ENCODE data around the gene TOR1B. TPM values are rescaled to one million over a fixed set of nuclear protein-coding genes. Genes with fewer than 3 reads are reported as not detected.

Gene TOR1B
- total and polyA plus RNA-seq, 3 donors from 2014 or later: 29.4 to 54.7 (median 30.8) TPM

DNA sequence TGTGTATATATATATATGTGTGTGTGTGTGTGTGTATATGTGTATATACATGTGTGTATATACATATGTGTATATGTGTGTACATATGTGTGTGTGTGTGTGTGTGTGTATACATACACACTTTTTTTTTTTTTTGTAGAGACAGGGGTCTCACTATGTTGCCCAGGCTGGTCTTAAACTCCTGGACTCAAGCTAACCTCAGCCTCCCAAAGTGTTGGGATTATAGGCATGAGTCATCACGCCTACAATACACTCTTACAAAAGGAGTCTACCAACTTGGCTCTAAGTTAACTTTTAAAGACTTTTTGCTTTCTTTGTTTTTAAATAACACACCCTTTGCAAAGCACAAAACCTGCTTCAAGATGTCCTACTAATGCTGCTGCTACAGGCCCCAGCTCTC, 30.0 kb downstream of the TOR1B start:
- no peak overlapping the region for H3K4me3 ChIP-seq
- no peaks in the 10 kb centered on the region for H3K27me3 ChIP-seq
- DNase-seq: no peak

DNA sequence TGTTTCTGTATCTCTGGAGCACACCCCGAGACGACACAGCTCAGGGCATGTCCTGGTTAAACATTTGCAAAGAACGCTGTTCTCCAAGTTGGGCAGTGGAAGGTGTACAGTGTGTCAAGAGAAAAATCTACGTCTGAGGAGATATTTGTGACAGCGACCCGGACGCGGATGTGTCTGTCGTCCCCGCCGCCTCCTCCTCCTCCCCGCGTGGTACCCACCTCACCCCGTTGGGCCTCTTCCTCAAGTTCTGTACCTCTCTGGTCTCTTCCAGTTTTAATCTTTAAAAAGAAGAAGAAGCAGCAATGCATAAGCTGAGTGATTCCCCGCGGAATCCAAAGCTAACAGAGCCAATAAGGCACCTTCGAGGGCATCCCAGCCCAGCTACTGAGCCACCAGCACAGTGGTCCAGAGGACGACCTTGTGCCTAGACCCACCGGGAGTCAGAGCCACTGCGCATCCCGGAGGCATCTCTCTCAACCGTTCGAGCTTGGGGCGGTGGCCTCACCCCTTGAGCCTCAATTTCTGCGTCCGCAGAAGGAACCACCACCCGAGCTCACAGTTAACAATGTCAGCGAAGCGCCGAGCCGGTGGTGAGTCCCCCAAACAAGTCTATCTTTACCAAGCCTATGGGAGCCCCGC, 31.6 kb downstream of the TOR1B start:
- peak overlapping the region; percentile 97 to 98 for H3K4me3 ChIP-seq
- TF ChIP-seq POLR2A (IDR thresholded peaks at IDR 0.05): no peak
- TF ChIP-seq, protein P1, sequence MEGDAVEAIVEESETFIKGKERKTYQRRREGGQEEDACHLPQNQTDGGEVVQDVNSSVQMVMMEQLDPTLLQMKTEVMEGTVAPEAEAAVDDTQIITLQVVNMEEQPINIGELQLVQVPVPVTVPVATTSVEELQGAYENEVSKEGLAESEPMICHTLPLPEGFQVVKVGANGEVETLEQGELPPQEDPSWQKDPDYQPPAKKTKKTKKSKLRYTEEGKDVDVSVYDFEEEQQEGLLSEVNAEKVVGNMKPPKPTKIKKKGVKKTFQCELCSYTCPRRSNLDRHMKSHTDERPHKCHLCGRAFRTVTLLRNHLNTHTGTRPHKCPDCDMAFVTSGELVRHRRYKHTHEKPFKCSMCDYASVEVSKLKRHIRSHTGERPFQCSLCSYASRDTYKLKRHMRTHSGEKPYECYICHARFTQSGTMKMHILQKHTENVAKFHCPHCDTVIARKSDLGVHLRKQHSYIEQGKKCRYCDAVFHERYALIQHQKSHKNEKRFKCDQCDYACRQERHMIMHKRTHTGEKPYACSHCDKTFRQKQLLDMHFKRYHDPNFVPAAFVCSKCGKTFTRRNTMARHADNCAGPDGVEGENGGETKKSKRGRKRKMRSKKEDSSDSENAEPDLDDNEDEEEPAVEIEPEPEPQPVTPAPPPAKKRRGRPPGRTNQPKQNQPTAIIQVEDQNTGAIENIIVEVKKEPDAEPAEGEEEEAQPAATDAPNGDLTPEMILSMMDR (IDR thresholded peaks at IDR 0.05): no peak
- no peaks in the 10 kb centered on the region for H3K36me3 ChIP-seq (ENCODE audit: low read depth, missing control alignments)
- peak overlapping the region; percentile 9 to 85 for H3K27ac ChIP-seq
- intact Hi-C loops (cut with DNase I; ENCODE audit: low total_unique reads): no loop called here
- H3K4me1 ChIP-seq: peaks cover 18% of the 10 kb centered on the region
- no peaks in the 10 kb centered on the region for H3K9me3 ChIP-seq
- DNase-seq: no peak
- 1 to 2% methylated on average over 28 to 32 of the region's 32 CpGs for WGBS, 2 donors
- H3K27me3 ChIP-seq: no peaks in the 10 kb centered on the region

More for the DNA sequence above, 30.0 kb downstream of the TOR1B start:
- TF ChIP-seq, protein P1 (IDR thresholded peaks at IDR 0.05): no peak
- no peak for TF ChIP-seq POLR2A (IDR thresholded peaks at IDR 0.05)
- Histone ChIP-seq H3K4me1 (peaks cover 18% of the 10 kb centered on the region), H3K36me3 (ENCODE audit: low read depth, missing control alignments) (no peaks in the 10 kb centered on the region), H3K9me3 (no peaks in the 10 kb centered on the region), H3K27ac (no peak overlapping the region)
- intact Hi-C loops (cut with DNase I; ENCODE audit: low total_unique reads): no loop called here
- 93 to 100% methylated on average over 1 of the region's 1 CpG for WGBS, 2 donors

DNA sequence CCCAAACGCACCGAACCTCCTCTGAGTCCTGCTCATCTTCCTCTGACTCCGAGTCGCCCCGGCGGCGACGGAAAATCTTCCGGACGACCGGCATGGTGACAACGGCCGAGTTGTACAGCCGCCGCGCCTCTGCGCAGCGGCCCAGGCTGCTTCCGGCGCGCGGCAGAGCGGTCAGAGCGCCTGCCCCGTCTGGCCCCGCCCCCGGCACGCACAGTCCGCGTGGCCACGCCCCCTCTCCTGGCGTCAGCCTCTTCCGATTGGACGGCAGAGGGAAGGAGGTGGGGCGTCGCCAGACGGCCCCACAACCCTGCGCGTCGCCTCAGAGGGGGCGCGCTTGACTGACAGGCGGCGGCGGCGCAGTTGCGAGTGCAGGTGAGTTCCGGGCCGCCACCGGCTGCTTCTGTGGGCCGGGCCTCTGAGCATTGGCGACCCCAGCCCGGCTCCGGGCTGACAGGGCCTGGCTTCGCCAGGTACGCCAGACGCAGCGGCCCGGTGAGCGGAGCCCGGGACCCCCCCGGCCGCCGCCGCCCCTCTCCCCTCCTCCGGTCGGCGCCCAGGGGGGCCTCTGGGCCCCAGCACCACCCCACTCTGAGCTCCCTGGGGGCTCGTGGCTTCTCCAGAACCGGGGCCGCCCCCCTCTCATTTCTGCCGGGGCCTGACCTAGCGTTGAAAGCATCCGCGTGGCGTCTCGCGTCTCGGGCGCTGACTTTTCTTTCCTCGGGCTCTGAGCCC, 32.3 kb downstream of the TOR1B start, which contains the start of the genes C9orf78 and USP20:
TSS of gene C9orf78 (minus strand) at position 148 of the 732 bp plus-strand sequence. CDS start at position 94, 54 bp downstream.
TSS of gene USP20 (plus strand) at position 331 of the 732 bp plus-strand sequence. CDS start 17,098 bp downstream, outside the sequence.
- H3K36me3 ChIP-seq (ENCODE audit: low read depth, missing control alignments): no peaks in the 10 kb centered on the region
- peak within 1 kb of the TSS; percentile 97 to 98 for H3K4me3 ChIP-seq
- TF ChIP-seq POLR2A (IDR thresholded peaks at IDR 0.05): peak; percentile 57
- TF ChIP-seq, protein P1 (IDR thresholded peaks at IDR 0.05): no peak
- DNase-seq: peak; percentile 97
- 0% methylated on average over 26 to 45 of the region's 81 CpGs for WGBS, 2 donors
- peak within 1 kb of the TSS; percentile 82 to 85 for H3K27ac ChIP-seq
- intact Hi-C loops (cut with DNase I; ENCODE audit: low total_unique reads): no loop called here
- H3K27me3 ChIP-seq: no peaks in the 10 kb centered on the region
- H3K4me1 ChIP-seq: peaks cover 18% of the 10 kb centered on the region
- no peaks in the 10 kb centered on the region for H3K9me3 ChIP-seq

DNA sequence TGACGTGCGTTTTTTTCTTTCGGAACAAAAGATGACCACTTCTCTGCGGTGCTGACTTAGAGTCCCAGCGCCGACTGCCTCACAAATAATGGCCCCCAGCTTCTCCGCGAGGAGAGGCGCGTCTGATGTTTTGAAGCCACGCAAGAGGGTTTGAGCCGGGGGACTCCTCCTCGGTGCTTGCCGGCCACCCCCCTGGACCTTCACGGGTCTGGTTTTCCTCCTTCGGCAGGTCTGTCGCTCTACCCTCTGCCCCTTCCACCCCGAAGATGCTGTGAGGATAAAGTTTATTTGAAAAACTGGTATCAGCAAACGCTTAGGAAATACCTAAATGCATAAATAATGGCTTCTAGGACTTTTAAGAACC, 32.9 kb downstream of the TOR1B start:
- Histone ChIP-seq H3K36me3 (ENCODE audit: low read depth, missing control alignments) (no peaks in the 10 kb centered on the region), H3K27me3 (no peaks in the 10 kb centered on the region), H3K27ac (peak overlapping the region; percentile 82 to 85), H3K9me3 (no peaks in the 10 kb centered on the region), H3K4me1 (peaks cover 18% of the 10 kb centered on the region), H3K4me3 (peak overlapping the region; percentile 97 to 98)
- 0 to 1% methylated on average over 15 to 19 of the region's 19 CpGs for WGBS, 2 donors
- TF ChIP-seq POLR2A (IDR thresholded peaks at IDR 0.05): no peak
- TF ChIP-seq, protein P1 (IDR thresholded peaks at IDR 0.05): no peak
- intact Hi-C loops (cut with DNase I; ENCODE audit: low total_unique reads): no loop called here
- no peak for DNase-seq
